ENCODE measurements around the gene PTPRQ. TPM values are rescaled to one million over a fixed set of nuclear protein-coding genes. Genes with fewer than 3 reads are reported as not detected.

Gene PTPRQ
- total RNA-seq, 2 donors from 2014 or later = 1.9 to 7.4 TPM

DNA sequence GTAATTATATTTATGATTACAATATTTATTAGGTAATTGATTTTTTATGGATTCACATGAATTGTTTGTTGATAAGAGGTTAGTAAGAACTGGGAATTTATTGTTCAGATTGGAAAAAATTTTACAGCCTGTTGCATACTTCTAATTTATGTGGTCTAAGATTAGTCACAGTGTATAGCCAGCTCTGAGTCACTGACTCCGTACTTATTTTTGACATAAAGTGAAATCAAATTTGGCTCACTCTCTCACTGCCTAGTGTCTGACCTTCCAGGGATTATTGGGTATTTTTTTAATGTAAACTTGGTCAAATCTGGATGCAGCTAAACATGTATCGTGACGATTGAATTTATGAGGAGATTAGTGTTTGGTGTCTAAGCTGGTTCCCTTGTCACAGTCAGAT is 109.3 kb downstream of the PTPRQ start:
- H3K4me3 ChIP-seq = no peak overlapping the region
- no peaks in the 10 kb centered on the region for H3K36me3 ChIP-seq
- no peaks in the 10 kb centered on the region for H3K4me1 ChIP-seq (replicated peaks)
- no peaks in the 10 kb centered on the region for H3K9me3 ChIP-seq
- no peak for TF ChIP-seq POLR2A (IDR thresholded peaks at IDR 0.05)
- TF ChIP-seq, protein P1, sequence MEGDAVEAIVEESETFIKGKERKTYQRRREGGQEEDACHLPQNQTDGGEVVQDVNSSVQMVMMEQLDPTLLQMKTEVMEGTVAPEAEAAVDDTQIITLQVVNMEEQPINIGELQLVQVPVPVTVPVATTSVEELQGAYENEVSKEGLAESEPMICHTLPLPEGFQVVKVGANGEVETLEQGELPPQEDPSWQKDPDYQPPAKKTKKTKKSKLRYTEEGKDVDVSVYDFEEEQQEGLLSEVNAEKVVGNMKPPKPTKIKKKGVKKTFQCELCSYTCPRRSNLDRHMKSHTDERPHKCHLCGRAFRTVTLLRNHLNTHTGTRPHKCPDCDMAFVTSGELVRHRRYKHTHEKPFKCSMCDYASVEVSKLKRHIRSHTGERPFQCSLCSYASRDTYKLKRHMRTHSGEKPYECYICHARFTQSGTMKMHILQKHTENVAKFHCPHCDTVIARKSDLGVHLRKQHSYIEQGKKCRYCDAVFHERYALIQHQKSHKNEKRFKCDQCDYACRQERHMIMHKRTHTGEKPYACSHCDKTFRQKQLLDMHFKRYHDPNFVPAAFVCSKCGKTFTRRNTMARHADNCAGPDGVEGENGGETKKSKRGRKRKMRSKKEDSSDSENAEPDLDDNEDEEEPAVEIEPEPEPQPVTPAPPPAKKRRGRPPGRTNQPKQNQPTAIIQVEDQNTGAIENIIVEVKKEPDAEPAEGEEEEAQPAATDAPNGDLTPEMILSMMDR (IDR thresholded peaks at IDR 0.05) = no peak
- no peak for TF ChIP-seq POLR2AphosphoS5 (IDR thresholded peaks at IDR 0.05)
- 36% methylated on average over 3 of the region's 3 CpGs for WGBS
- intact Hi-C loops (cut with DNase I) = no loop called here
- no peak overlapping the region for H3K27ac ChIP-seq
- H3K27me3 ChIP-seq (replicated peaks; ENCODE audit: insufficient read depth) = no peaks in the 10 kb centered on the region
- DNase-seq (ENCODE audit: low spot score) = no peak

DNA sequence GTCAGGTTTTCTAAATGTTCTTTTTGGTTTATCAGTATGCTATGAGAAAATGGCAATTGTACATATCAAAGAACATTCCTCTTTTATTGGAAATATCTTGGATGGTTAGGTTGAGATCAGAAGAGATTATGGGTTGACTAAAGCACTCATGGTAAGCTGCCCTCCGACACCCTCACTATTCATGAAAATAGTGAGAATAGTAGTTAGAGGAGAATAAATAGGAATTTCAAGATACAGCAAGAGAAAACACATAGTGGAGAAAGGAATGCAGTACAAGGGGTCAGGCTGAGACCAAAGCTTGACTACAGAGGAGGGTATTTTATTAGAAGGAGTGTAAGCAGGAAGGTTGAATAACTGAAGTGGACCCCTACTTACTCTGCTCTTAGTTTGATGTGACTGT is 112.5 kb downstream of the PTPRQ start:
- no peaks in the 10 kb centered on the region for H3K27me3 ChIP-seq (replicated peaks; ENCODE audit: insufficient read depth)
- no peaks in the 10 kb centered on the region for H3K36me3 ChIP-seq
- no peak overlapping the region for H3K4me3 ChIP-seq
- intact Hi-C loops (cut with DNase I) = no loop called here
- 41% methylated on average over 1 of the region's 1 CpG for WGBS
- H3K9me3 ChIP-seq = no peaks in the 10 kb centered on the region
- TF ChIP-seq, protein P1 (IDR thresholded peaks at IDR 0.05) = no peak
- no peak for TF ChIP-seq POLR2AphosphoS5 (IDR thresholded peaks at IDR 0.05)
- TF ChIP-seq POLR2A (IDR thresholded peaks at IDR 0.05) = no peak
- DNase-seq (ENCODE audit: low spot score) = no peak
- no peaks in the 10 kb centered on the region for H3K4me1 ChIP-seq (replicated peaks)
- H3K27ac ChIP-seq = no peak overlapping the region

DNA sequence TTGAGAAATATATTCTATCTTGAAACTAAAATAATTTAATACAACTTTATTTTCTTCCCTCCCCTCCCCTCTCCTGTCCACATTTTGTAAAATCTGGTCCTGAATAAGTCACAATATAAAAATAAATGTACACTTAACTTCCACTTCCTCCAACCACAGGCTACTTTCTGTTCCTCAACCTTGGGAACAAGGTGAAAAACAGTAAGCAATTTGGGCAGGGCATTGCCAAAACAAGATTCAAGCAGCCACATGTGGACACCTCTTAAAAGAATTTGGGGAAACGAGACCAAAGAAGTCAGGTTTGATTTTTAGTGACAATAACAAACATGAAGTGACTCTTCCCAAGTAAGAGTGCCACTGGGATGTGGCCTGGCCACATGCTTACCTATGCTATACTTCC is 115.7 kb downstream of the PTPRQ start:
- Histone ChIP-seq H3K4me1 (replicated peaks) (no peaks in the 10 kb centered on the region), H3K4me3 (no peak overlapping the region), H3K27me3 (replicated peaks; ENCODE audit: insufficient read depth) (no peaks in the 10 kb centered on the region), H3K36me3 (no peaks in the 10 kb centered on the region), H3K27ac (no peak overlapping the region), H3K9me3 (no peaks in the 10 kb centered on the region)
- no peak for TF ChIP-seq POLR2A (IDR thresholded peaks at IDR 0.05)
- TF ChIP-seq, protein P1 (IDR thresholded peaks at IDR 0.05) = no peak
- no peak for TF ChIP-seq POLR2AphosphoS5 (IDR thresholded peaks at IDR 0.05)
- no peak for DNase-seq (ENCODE audit: low spot score)
- 56% methylated on average over 1 of the region's 1 CpG for WGBS
- intact Hi-C loops (cut with DNase I) = no loop called here

DNA sequence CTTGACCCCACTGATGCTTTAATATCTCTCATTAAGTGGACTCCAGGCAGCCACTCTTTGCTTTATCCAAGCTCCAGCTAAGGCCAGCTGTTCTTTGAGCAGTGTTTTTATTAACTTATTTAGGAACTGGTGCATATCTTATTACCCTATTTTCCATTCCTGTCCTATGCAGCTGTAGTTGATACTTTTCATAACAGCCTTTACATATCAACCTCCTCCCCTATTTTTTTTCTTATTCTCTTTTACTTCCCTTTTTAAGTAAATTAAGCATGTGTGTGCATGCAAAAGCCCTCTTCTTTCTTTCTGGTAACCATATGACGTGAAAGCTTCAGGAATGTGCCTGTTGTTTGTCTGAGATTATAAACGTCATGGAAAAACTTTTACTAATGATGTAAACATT is 121.2 kb downstream of the PTPRQ start:
- Histone ChIP-seq H3K36me3 (no peaks in the 10 kb centered on the region), H3K4me1 (replicated peaks) (no peaks in the 10 kb centered on the region), H3K27ac (no peak overlapping the region), H3K9me3 (no peaks in the 10 kb centered on the region), H3K4me3 (no peak overlapping the region), H3K27me3 (replicated peaks; ENCODE audit: insufficient read depth) (no peaks in the 10 kb centered on the region)
- no peak for DNase-seq (ENCODE audit: low spot score)
- WGBS = 11% methylated on average over 2 of the region's 2 CpGs
- no peak for TF ChIP-seq POLR2AphosphoS5 (IDR thresholded peaks at IDR 0.05)
- intact Hi-C loops (cut with DNase I) = no loop called here

DNA sequence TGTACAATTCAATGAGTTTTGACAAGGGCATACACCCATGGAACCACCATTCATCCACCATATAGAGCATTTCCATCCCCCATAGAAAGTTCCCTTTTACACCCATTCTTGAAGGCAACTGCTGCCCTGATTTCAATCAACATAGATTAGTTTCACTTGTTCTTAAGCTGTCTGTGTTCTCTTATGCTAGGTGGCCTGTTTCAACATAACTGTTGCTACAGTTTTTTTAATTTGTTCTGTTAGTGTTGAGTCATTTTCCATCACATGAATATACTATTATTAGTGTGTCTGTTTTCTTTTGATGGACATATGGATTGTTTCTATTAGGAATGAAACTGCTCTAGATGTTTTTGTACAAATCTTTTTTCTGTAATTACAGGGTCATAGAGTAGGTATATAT is 123.4 kb downstream of the PTPRQ start:
- Histone ChIP-seq H3K4me1 (replicated peaks) (no peaks in the 10 kb centered on the region), H3K27ac (no peak overlapping the region), H3K36me3 (no peaks in the 10 kb centered on the region), H3K27me3 (replicated peaks; ENCODE audit: insufficient read depth) (no peaks in the 10 kb centered on the region), H3K4me3 (no peak overlapping the region), H3K9me3 (no peaks in the 10 kb centered on the region)
- intact Hi-C loops (cut with DNase I) = no loop called here
- no peak for DNase-seq (ENCODE audit: low spot score)
- TF ChIP-seq POLR2A (IDR thresholded peaks at IDR 0.05) (no peak), POLR2AphosphoS5 (IDR thresholded peaks at IDR 0.05) (no peak)
- TF ChIP-seq, protein P1 (IDR thresholded peaks at IDR 0.05) = no peak

Measured in prostate gland (tissue), 2 donors.